GM12891 (cell line): ENCODE measurements around the gene MSI2.

ENCODE experiments used
- DNase-seq: peaks from one replicate; pipeline ENCODE4 v3.0.0; 2011; ENCODE audit warnings: low spot score; ENCODE audit not compliant: insufficient read length
- FAIRE-seq: peaks from 2 replicates; lab custom pipeline; 2011; peaks lifted over from hg19 to GRCh38; lab: Jason Lieb, UNC
- PAX5 ChIP-seq: IDR thresholded peaks from 2 replicates; pipeline ENCODE4 v1.6.1; 2011; ENCODE audit warnings: low read length, moderate library complexity, mild to moderate bottlenecking; ENCODE audit not compliant: insufficient read depth, severe bottlenecking
- POLR2A ChIP-seq: IDR thresholded peaks from 2 replicates; pipeline ENCODE4 v1.6.1; 2011; ENCODE audit warnings: low read depth, low read length, control low read depth
- POLR2AphosphoS5 ChIP-seq: IDR thresholded peaks from 2 replicates; pipeline ENCODE4 v1.6.1; 2011; ENCODE audit warnings: low read depth, low read length, control low read depth
- POU2F2 ChIP-seq: IDR thresholded peaks from 2 replicates; pipeline ENCODE4 v1.6.1; 2011; ENCODE audit warnings: low read depth, mild to moderate bottlenecking, control low read depth, low read length, moderate library complexity
- SPI1 ChIP-seq: IDR thresholded peaks from 2 replicates; pipeline ENCODE4 v1.6.1; 2011; ENCODE audit warnings: low read depth, low read length, control low read depth
- TAF1 ChIP-seq: IDR thresholded peaks from 2 replicates; pipeline ENCODE4 v1.6.1; 2011; ENCODE audit warnings: low read depth, low read length, control low read depth

The MSI2 gene

GRCh38 chr17:57357830-57358430 is 101.6 kb downstream of the MSI2 start:
- FAIRE-seq, result peak; percentile 55
- TF ChIP-seq SPI1, result no peak
- no peak for TF ChIP-seq POLR2AphosphoS5
- TF ChIP-seq POLR2A, result no peak
- TF ChIP-seq PAX5, result no peak
- TF ChIP-seq POU2F2, result no peak
- no peak for TF ChIP-seq TAF1
- no peak for DNase-seq

GRCh38 chr17:57360266-57360665 is 103.9 kb downstream of the MSI2 start:
- FAIRE-seq, result no peak
- TF ChIP-seq POLR2AphosphoS5, result no peak
- TF ChIP-seq POU2F2, result no peak
- TF ChIP-seq PAX5, result no peak
- TF ChIP-seq POLR2A, result no peak
- no peak for DNase-seq

- DNase-seq (no peak), FAIRE-seq (no peak)
- no peak for TF ChIP-seq POU2F2
- TF ChIP-seq POLR2A, result no peak
- no peak for TF ChIP-seq TAF1
- TF ChIP-seq POLR2AphosphoS5, result no peak
- TF ChIP-seq SPI1, result no peak
- no peak for TF ChIP-seq PAX5
Measured at GRCh38 chr17:57362797-57363556, 106.7 kb downstream of the MSI2 start.

GRCh38 chr17:57363580-57363979 is 107.3 kb downstream of the MSI2 start:
- FAIRE-seq (no peak), DNase-seq (no peak)
- TF ChIP-seq POLR2A (no peak), POU2F2 (no peak), PAX5 (no peak), TAF1 (no peak), POLR2AphosphoS5 (no peak), SPI1 (no peak)

GRCh38 chr17:57363998-57364643 is 107.8 kb downstream of the MSI2 start:
- no peak for FAIRE-seq
- no peak for TF ChIP-seq POLR2AphosphoS5
- no peak for TF ChIP-seq PAX5
- no peak for TF ChIP-seq POU2F2
- TF ChIP-seq TAF1, result no peak
- no peak for TF ChIP-seq SPI1
- TF ChIP-seq POLR2A, result no peak
- DNase-seq, result no peak

GRCh38 chr17:57365420-57365819 is 109.1 kb downstream of the MSI2 start:
- TF ChIP-seq POLR2AphosphoS5, result no peak
- peak; percentile 43 for FAIRE-seq
- no peak for DNase-seq

GRCh38 chr17:57366177-57366557 is 109.8 kb downstream of the MSI2 start:
- FAIRE-seq, result no peak
- no peak for DNase-seq
- TF ChIP-seq POLR2AphosphoS5 (no peak), POU2F2 (no peak), TAF1 (no peak), POLR2A (no peak), SPI1 (no peak), PAX5 (no peak)

- no peak for DNase-seq
- FAIRE-seq, result peak; percentile 82
- peak; percentile 92 for TF ChIP-seq PAX5
- TF ChIP-seq TAF1, result no peak
- TF ChIP-seq POLR2AphosphoS5, result no peak
- no peak for TF ChIP-seq POU2F2
Measured at GRCh38 chr17:57366558-57367351, 110.4 kb downstream of the MSI2 start.

- FAIRE-seq (peak; percentile 50), DNase-seq (no peak)
- no peak for TF ChIP-seq POLR2AphosphoS5
- no peak for TF ChIP-seq TAF1
- TF ChIP-seq POLR2A, result no peak
- no peak for TF ChIP-seq POU2F2
- no peak for TF ChIP-seq PAX5
- no peak for TF ChIP-seq SPI1
Measured at GRCh38 chr17:57368637-57369336, 112.5 kb downstream of the MSI2 start.
